Astrocyte of the hippocampus (primary cell): ENCODE data around the gene PILRB.
"Not testable (repeated sequence)": the region's sequence is repeated elsewhere in the genome, so short reads cannot be mapped to it uniquely, and the experiment has no call there.

Source experiments
- DNase-seq: peaks from one replicate; pipeline ENCODE4 v3.0.0; 2011; ENCODE audit warnings: low read depth, low spot score

The PILRB gene

DNA sequence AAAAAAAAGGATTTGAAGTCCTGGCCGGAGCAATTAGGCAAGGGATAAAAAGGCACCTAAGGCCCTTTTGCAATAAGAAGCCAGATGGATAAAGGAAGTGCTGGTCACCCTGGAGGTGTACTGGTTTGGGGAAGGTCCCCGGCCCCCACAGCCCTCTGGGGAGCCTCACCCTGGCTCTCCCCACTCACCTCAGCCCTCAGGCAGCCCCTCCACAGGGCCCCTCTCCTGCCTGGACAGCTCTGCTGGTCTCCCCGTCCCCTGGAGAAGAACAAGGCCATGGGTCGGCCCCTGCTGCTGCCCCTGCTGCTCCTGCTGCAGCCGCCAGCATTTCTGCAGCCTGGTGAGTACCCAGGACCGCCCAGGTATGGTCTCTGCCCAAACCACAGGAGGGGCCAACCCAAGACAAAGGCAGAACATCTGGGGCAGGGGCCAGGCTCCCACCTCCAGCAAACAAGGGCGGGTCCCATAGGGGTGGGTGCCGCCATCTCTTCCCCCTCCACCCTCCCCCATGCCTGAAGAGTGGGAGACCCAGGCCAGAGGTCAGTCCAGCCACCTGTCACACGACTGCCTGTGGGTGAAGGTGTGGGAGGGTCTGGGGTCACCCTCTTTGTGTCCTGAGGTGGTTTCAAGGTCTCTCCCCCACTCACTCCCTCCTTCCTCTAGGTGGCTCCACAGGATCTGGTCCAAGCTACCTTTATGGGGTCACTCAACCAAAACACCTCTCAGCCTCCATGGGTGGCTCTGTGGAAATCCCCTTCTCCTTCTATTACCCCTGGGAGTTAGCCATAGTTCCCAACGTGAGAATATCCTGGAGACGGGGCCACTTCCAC, at the start of gene PILRB:
Gene PILRB (plus strand): TSS at position 91 of the 830 bp plus-strand sequence. CDS start 186 bp downstream, at position 277.
- no peak for DNase-seq

DNA sequence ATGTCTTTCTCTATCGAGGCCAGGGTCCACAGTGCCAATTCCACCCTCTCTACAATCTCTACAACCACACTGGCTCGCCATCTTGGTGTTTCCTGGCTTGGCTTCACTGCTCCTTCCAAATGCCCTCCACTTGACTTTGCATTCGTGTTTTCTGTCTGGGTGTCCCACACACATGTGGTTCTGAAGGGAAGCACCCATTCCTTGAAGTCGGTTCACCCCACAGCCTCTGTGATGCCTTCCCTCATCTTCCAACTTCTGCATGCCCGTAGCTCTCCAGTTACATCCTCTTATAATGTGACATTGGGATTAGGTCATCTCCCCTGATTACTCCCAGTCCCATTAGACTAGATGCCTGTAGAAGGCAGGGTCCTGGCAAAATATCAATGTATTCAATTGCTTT, 39.6 kb upstream of the PILRB start:
- not testable (repeated sequence) for DNase-seq

DNA sequence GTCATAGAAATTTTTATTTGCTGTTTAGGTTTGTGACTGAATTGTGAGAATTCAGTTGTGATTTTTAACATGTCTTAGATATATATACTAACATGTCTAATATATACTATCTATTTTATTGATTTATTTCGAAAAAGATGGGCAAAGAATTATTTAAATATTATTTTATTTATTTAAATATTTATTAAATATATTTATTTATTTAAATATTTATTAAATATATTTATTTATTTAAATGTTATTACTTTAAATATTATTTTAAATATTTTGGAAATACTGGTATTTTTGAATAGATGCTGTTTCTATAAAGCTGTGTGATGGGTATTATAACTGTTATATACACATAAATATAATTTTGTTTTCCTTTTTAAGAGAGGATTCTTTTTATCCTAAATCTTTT, 36.3 kb upstream of the PILRB start:
- DNase-seq: not testable (repeated sequence)

DNA sequence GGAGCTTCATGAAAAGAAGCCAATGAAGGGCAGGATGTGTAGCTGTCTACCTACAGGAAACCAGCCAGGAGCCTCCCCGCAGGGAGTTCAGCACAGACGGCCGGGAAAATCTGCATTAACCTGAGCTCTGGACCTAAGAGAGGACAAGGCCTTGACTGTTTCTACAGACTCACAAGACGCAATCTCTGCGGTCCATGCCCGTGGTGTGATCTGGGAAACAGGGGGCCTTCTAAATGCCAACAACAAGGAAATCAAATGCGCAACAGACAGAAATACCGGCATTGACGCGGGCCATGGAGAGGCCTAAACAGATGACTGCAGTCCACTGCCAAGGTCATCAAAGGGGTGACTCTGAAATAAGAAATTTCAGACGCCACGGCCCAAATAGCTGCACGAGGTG, 33.7 kb upstream of the PILRB start:
- not testable (repeated sequence) for DNase-seq

DNA sequence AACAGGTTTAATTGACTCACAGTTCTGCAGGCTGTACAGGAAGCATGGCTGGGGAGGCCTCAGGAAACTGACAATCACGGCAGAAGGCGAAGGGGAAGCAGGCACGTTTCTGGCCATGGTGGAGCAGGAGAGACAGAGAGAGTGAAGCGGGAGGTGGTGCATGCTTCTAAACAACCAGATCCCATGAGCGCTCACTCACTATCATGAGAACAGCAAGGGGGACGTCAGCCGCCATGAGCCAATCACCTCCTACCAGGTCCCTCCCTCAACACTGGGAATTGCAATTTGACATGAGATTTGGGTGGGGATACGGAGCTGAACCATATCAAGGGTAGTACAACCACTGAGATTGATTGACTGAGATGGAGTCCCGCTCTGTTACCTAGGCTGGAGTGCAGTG, 32.2 kb upstream of the PILRB start:
- DNase-seq: not testable (repeated sequence)

DNA sequence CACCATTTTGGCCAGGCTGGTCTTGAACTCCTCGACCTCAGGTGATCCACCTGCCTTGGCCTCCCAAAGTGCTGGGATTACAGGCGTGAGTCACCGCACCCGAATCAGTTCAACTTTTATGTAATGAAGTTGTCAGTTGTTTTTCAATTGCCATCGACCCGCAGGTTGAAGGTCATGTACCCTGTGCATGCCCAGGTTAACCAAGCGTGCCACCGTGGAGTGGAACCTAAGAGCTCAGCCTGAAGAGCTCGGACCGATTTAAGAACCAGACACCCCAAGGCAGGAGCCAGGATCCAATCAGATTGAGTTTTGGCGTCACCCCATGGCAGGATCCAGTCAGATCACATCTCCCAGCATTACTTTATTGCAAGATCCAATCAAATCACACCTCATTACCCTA, 31.0 kb upstream of the PILRB start:
- DNase-seq: not testable (repeated sequence)

DNA sequence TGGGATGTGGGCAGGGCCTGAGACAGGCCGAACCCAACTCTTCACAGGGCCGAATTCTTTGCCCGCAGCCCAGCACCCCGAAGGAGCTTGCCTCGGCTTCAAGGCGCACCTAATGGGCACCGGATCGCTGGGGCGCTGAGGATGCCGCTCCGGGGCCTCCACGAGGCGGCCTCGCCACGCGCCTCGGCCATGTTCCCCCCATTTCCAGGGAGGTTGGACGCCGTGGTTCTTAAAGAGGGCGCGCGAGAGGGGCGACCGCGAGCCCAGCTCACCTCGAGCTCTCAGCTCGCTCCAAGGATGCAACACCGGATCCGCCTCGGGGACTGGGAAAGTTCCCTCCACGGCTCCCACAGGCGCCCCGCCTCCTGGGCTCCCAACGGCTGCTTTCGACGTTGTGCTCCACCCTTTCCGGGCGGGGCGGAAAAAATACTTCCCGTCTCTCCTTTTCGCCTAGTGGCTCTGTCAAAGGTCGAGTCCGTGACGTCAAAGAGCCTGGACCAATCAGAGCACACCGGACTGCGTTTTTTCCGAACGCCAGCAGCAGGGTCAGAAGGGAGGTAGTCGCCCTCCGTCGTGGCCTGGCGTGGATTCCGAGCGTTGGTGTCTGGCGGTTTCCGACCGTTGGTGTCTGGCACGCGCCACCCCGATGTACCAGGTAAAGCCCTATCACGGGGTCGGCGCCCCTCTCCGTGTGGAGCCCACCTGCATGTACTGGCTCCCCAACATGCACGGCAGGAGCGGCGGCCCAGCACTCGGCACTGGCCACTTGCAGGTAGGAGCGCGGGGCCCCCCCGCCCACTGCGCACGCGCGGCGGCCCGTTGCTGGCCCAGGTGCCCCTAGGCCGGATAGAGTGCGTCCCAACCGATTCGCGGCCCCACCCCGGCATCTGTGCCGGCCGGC, 22.1 kb upstream of the PILRB start:
- peak; percentile 93 for DNase-seq

DNA sequence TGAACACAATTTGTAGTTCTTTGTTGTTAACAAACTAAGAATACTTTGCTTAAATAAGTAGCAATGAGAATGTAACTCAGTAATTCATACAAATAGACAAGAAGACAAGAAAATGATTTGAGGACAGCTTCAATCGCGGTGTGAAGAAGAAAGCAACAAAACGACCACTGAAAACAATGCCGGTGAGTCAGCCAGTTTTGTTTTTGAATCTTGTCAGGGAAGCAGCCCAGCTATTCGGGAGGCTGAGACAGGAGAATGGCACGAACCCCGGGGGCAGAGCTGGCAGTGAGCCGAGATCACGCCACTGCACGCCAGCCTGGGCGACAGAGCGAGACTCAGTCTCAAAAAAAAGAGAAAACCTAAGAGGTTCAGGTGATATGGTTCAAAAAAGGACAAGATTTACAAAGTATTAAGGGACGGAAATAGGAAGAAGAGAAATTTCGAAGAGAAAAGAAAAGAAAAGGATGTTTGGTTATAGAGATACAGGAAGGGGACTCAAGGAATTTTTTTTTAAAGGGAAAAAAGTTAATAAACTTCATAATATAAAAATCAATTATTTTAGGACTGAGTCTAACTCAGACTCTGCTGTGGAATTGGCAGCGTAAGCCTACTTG, 19.7 kb upstream of the PILRB start:
- DNase-seq: peak; percentile 84

DNA sequence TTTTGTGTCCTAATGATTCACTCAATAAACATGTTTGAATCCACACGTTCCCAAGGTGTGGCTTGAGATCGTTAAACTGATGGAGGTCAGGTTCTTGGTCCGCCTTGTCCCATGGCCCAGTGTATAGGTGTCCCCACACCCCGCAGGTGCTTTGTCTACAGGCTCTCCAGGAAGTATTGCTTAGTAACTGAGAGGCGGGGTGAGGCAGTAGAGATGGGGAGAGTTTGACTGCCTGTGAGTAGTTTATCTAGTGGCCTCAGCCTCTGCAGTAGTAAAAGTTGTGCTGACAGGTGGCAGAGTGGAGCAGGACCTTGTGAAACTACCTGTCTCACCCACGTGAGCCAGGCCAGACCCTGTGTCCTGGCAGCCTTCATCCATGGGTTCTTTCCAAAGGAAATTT, 16.6 kb upstream of the PILRB start:
- DNase-seq: not testable (repeated sequence)

DNA sequence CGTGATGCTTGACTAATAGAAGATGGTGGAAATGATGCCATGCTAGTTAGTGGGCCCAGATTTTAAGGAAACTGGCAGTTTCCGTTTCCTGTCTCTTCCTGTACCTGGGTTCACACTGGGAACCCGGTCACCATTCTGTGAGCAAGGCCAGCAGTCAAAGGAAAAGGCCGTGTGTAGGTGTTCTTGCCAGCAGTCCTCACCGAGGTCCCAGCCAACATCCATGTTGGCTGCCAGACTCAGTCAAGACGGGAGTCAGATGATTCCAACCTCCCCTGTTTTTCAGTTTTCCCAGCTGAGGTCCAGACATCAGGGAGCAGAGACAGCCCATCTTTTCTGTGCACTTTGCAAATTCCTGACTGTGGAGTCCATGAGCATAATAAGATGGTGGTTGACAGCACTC, 15.2 kb upstream of the PILRB start:
- no peak for DNase-seq

DNA sequence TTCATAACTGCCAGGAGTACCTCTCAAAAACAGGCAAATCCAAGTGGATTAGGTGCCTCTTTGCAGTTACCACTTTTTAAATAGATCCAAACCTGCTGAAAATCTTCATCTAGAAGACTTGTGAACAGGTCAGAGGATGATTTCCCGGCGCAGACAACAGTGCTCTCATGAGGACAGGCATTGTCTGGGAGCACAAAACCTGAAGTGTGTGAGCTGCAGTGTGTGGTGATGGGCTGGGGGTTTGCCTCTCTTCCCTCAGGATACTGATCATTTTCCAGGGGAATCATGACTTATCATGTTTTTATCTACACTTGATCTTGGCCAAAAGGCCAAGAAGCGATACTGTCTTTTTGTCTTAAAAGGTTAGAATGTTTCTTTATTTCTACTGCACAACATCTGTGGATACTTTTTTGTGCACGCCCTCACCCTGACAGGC, 13.8 kb upstream of the PILRB start:
- not testable (repeated sequence) for DNase-seq

DNA sequence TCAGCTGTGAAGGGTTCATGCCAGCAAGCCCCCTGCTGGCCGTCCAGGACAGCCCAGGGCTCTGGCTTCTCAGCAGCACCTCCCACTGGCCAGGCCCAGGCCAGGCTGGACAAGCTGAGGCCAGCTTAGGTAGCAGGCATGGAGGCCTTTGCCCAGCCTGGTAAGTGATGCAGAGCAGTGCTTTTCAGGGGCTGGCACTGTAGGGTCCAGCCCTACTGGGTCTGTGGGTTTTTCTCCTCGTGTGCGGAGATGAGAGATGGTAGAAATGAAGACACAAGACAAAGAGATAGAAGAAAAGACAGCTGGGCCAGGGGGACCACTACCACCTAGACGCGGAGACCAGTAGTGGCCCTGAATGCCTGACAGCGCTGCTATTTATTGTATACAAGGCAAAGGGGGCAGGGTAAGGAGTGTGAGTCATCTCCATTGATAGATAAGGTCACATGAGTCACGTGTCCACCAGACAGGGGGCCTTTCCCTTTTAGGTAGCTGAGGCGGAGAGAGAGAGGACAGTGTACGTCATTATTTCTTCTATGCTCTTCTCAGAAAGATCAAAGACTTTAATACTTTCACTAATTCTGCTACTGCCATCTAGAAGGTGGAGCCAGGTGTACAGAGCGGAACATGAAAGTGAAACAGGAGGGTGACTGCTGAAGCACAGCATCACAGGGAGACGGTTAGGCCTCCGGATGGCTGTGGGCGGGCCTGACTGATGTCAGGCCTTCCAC, 13.2 kb upstream of the PILRB start:
- DNase-seq: peak; percentile 64

DNA sequence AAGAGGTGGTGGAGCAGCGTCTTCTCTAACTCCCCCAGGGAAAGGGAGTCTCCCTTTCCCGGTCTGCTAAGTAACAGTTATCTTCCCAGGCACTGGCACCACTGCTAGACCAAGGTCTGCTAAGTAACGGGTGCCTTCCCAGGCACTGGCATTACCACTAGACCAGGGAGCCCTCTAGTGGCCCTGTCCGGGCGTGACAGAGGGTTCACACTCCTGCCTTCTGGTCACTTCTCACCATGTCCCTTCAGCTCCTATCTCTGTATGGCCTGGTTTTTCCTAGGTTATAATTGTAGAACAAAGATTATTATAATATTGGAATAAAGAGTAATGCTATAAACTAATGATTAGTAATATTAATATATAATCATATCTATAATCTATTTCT, 12.6 kb upstream of the PILRB start:
- DNase-seq: peak; percentile 80

DNA sequence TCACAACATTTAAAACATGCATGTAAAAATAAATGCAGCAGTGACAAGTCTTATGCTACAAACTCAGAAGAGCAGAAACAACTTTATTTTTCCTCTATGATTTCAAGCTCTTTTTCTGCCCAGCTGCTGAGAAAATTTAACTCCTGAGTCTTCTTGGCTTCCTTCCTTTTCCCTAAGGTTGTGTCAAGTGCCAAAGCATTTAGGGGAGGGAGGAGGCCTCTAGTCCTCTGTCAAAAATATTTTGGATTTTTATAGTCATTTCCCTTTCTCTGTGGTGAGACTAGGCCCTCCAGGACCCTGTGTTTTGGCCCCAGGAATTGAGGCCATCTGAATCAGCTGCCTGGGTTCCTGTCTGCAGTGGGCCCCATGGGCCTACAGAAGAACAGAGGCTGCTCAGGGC, 11.0 kb upstream of the PILRB start:
- DNase-seq: no peak

DNA sequence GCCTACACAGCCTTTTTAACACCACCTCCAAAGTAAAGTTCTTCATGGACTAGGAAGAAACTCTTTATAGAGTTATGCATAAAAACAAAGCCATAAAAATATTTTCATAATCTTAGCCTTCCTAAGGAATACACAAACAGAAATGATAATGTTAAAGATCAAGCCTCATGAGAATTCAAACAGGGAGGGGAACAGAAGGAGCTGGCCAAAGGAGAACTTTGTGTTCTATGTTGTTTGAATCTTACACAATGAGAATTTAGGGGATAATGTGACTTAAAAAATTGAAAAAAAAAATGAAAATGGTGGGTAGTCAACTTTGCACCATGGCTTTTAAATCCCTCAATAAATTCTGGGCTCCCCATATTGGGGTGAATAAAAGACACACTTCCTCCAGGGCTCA, 9.1 kb upstream of the PILRB start:
- no peak for DNase-seq

DNA sequence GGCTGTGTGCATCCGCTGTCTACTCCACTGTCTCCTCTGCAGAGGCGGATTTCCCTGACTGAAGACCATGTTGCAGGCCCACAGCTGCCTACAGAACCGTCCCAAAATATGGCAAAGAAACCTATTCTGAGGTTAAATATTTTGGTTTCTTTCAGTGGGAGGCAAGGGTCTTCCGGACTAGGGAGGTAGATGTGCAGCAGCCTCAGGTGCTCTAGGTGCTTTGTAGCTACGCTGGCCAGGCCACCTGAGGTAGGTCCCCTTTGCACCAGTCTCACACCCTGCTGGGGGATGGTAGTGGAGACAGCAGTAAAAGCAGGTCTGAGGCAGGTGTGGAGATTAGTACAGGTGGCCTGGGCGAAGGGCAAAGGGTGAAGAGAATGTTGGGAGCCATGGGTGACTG, 8.2 kb upstream of the PILRB start:
- no peak for DNase-seq

DNA sequence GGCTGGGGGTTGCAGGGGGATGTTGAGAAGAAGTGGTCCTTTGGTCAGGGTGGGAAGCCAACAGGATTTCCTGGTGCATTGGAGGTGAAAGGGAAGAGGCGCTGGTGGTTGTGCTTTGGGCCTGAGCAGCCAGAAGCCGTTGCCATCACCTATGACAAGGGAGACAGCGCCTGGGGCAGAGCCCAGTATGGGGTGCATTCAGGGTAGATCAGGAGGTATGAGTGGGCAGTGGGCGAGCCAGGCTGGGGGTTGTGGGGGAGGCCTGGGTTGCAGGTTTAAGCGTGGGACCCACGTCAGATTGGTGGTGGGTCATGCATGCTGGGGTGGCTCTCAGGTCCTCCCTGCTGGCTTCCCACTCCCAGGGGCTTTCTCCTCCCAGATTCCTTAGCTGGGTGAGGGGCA, 6.3 kb upstream of the PILRB start:
- no peak for DNase-seq

DNA sequence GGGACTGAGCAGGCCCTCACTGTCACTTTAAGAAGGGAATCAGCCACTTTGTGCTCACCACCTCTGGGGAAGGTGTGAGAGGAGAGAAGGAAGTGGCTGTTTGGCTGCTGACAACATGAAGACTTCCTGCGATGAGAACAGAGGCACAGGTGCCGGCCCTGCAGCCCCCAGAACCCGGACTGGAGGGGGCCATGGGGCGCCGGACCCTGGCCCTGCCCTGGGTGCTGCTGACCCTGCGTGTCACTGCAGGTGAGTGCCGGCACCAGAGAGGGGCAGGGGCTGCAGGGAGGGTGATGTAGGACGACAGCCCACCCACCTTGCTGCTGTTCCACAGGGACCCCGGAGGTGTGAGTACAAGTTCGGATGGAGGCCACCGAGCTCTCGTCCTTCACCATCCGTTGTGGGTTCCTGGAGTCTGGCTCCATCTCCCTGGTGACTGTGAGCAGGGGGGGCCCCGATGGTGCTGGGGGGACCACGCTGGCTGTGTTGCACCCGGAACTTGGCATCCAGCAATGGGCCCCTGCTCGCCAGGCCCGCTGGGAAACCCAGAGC, 5.6 kb upstream of the PILRB start:
- not testable (repeated sequence) for DNase-seq

DNA sequence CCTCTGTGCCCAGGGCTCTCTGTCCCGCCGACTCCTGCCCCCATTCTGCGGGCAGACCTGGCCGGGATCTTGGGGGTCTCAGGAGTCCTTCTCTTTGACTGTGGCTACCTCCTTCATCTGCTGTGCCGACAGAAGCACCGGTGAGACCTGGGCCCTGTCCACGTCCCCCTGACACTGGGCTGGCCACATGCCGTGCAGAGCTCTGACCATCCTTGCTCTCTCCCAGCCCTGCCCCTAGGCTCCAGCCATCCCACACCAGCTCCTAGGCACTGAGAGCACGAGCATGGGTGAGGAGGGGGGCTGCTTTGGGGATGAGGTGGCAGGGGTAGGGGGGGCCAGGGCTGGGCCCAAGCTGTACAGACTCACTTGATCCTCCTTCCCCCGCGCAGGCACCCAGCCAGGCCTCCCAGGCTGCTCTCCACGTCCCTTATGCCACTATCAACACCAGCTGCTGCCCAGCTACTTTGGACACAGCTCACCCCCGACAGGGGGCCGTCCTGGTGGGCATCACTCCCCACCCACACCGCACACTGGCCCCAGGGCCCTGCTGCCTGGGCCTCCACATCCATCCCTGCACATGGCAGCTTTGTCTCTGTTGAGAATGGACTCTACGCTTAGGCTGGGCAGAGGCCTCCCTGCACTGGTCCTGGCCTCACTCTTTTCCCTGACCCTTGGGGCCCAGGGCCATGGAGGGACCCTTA, 4.8 kb upstream of the PILRB start:
- DNase-seq: no peak

DNA sequence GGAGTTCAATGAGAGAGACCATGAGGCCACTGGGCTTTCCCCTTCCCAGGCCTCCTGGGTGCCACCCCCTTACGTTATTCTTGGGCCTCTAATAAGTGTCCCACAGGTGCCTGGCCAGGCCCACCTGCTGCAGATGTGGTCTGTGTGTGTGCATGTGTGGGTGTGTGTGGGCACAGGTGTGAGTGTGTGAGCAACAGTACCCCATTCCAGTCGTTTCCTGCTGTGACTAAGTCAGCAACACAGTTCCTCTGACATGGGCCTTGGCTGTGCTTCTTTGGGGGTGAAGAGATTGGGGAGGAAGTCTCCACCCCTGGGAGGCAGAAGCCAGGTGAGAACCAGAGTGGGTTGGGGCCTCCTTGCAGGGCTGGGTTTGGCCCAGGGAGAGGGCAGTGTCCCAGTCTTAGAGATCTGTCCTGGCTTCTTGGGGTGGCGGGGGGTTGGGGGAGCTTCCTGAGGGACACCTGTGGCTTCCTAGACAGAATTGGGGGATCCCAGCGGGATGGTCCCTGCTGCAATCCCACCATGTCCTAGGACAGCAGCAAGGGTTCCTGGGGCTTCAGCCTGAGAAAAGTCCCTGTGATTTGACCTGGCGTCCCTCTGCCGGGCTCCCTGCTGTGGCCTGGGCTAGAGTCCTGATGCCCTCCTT, 4.1 kb upstream of the PILRB start:
- DNase-seq: no peak
